GM21529 (cell line): ENCODE data around the gene OSBPL10.
"Not testable (repeated sequence)": the region's sequence is repeated elsewhere in the genome, so short reads cannot be mapped to it uniquely, and the experiment has no call there.

ENCODE experiments used
- ATAC-seq: cut with Tn5 transposase; IDR thresholded peaks from one replicate; pipeline ENCODE4 v1.9.1; 2021; ENCODE audit not compliant: unreplicated experiment

OSBPL10 gene

GRCh38 chr3:31896026-31896425 is 85.0 kb downstream of the OSBPL10 start:
- ATAC-seq = no peak

GRCh38 chr3:31895471-31895870 is 85.6 kb downstream of the OSBPL10 start:
- ATAC-seq = no peak

- no peak for ATAC-seq
Observed at GRCh38 chr3:31892916-31893573, 88.0 kb downstream of the OSBPL10 start.

GRCh38 chr3:31892500-31892899 is 88.6 kb downstream of the OSBPL10 start:
- no peak for ATAC-seq

- no peak for ATAC-seq
Observed at GRCh38 chr3:31891876-31892455, 89.1 kb downstream of the OSBPL10 start.

GRCh38 chr3:31890742-31891469 is 90.2 kb downstream of the OSBPL10 start:
- no peak for ATAC-seq

- ATAC-seq = no peak
Observed at GRCh38 chr3:31890007-31890406, 91.1 kb downstream of the OSBPL10 start.

- no peak for ATAC-seq
Observed at GRCh38 chr3:31885235-31885634, 95.8 kb downstream of the OSBPL10 start.

- ATAC-seq = no peak
Observed at GRCh38 chr3:31884251-31884650, 96.8 kb downstream of the OSBPL10 start.

GRCh38 chr3:31882895-31883294 is 98.2 kb downstream of the OSBPL10 start:
- ATAC-seq = no peak

GRCh38 chr3:31882431-31882830 is 98.6 kb downstream of the OSBPL10 start:
- no peak for ATAC-seq

GRCh38 chr3:31880482-31881078 is 100.5 kb downstream of the OSBPL10 start:
- ATAC-seq = no peak

- ATAC-seq = no peak
Observed at GRCh38 chr3:31880020-31880419, 101.0 kb downstream of the OSBPL10 start.

GRCh38 chr3:31879365-31879764 is 101.7 kb downstream of the OSBPL10 start:
- no peak for ATAC-seq

GRCh38 chr3:31878231-31878838 is 102.7 kb downstream of the OSBPL10 start:
- no peak for ATAC-seq

GRCh38 chr3:31876331-31876730 is 104.7 kb downstream of the OSBPL10 start:
- no peak for ATAC-seq

- ATAC-seq = no peak
Observed at GRCh38 chr3:31875437-31875836, 105.6 kb downstream of the OSBPL10 start.

- ATAC-seq = no peak
Observed at GRCh38 chr3:31873254-31873820, 107.7 kb downstream of the OSBPL10 start.

GRCh38 chr3:31871939-31872507 is 109.0 kb downstream of the OSBPL10 start:
- ATAC-seq = no peak

GRCh38 chr3:31870111-31870510 is 111.0 kb downstream of the OSBPL10 start:
- not testable (repeated sequence) for ATAC-seq

GRCh38 chr3:31868236-31868635 is 112.8 kb downstream of the OSBPL10 start:
- no peak for ATAC-seq
